Measurements from ENCODE around the gene ICA1L.
A peak's percentile ranks its signal among the peaks of the same experiment; 100 is the strongest.

GRCh38 chr2:202870431-202871299 is 901 bp downstream of the ICA1L start:
- TF ChIP-seq FOXA1 (IDR thresholded peaks at IDR 0.05) (no peak), BHLHE40 (IDR thresholded peaks at IDR 0.05; ENCODE audit: borderline replicate concordance) (no peak), CTBP1 (IDR thresholded peaks at IDR 0.05; ENCODE audit: borderline replicate concordance) (0 out of 2 replicates have a peak, but pooled peaks have one; percentile 31), FOXK2 (IDR thresholded peaks at IDR 0.05) (no peak), TARDBP (IDR thresholded peaks at IDR 0.05) (no peak), FOXM1 (IDR thresholded peaks at IDR 0.05; ENCODE audit: borderline replicate concordance) (no peak)

Data from HEK293T (cell line).